ENCODE results near the gene SKOR1. TPM values are rescaled to one million over a fixed set of nuclear protein-coding genes. Genes with fewer than 3 reads are reported as not detected.

The SKOR1 gene
- total and polyA plus RNA-seq, 2 donors (not counting 1 experiment from before 2014, with no cell fraction given): 0.01 to 0.17 TPM

- Histone ChIP-seq H3K9ac (ENCODE audit: insufficient read depth, low read length) (no peak overlapping the region), H3K27me3 (ENCODE audit: control insufficient read depth, insufficient read depth, low read length) (peaks cover 6% of the 10 kb centered on the region), H2AFZ (ENCODE audit: low read length) (no peak overlapping the region), H3K4me3 (replicated peaks in 1 of 4; ENCODE audit: control extremely low read depth in 1 of 4, insufficient read depth in 1 of 4, low read depth in 3 of 4, low read length in 4 of 4) (no peak overlapping the region), H3K79me2 (ENCODE audit: control insufficient read depth, insufficient read depth, low read length) (no peaks in the 10 kb centered on the region), H3K4me2 (ENCODE audit: extremely low read depth, insufficient read depth, low read length) (no peak overlapping the region), H4K20me1 (ENCODE audit: control insufficient read depth, extremely low read depth, insufficient read depth, low read length) (no peaks in the 10 kb centered on the region), H3K9me3 (ENCODE audit: control insufficient read depth, insufficient read depth, low read depth, low read length) (no peaks in the 10 kb centered on the region), H3K4me1 (ENCODE audit: control insufficient read depth, extremely low read depth, insufficient read depth, low read length) (no peaks in the 10 kb centered on the region), H3K36me3 (ENCODE audit: control insufficient read depth, insufficient read depth, low read length) (no peaks in the 10 kb centered on the region), H3K27ac (ENCODE audit: insufficient read depth, low read length) (no peak overlapping the region)
- no peak for DNase-seq (ENCODE audit: low read depth in 2 of 2)
- no peak for TF ChIP-seq CTCF (conservative IDR thresholded peaks at IDR 0.05 in 1 of 2, IDR thresholded peaks at IDR 0.05 in 1 of 2; ENCODE audit: low read depth in 1 of 2, low read length in 2 of 2)
- no peak for TF ChIP-seq EZH2 (IDR thresholded peaks at IDR 0.05; ENCODE audit: low read length, missing control alignments)
These were observed 15.4 kb upstream of the SKOR1 start for GRCh38 chr15:67809866-67810265.

GRCh38 chr15:67812241-67812644, 13.1 kb upstream of the SKOR1 start:
- Histone ChIP-seq H3K36me3 (ENCODE audit: control insufficient read depth, insufficient read depth, low read length) (no peaks in the 10 kb centered on the region), H3K27ac (ENCODE audit: insufficient read depth, low read length) (no peak overlapping the region), H3K4me3 (replicated peaks in 1 of 4; ENCODE audit: control extremely low read depth in 1 of 4, insufficient read depth in 1 of 4, low read depth in 3 of 4, low read length in 4 of 4) (no peak overlapping the region), H4K20me1 (ENCODE audit: control insufficient read depth, extremely low read depth, insufficient read depth, low read length) (no peaks in the 10 kb centered on the region), H2AFZ (ENCODE audit: low read length) (no peak overlapping the region), H3K4me1 (ENCODE audit: control insufficient read depth, extremely low read depth, insufficient read depth, low read length) (no peaks in the 10 kb centered on the region), H3K9me3 (ENCODE audit: control insufficient read depth, insufficient read depth, low read depth, low read length) (no peaks in the 10 kb centered on the region), H3K79me2 (ENCODE audit: control insufficient read depth, insufficient read depth, low read length) (no peaks in the 10 kb centered on the region), H3K9ac (ENCODE audit: insufficient read depth, low read length) (no peak overlapping the region), H3K4me2 (ENCODE audit: extremely low read depth, insufficient read depth, low read length) (no peak overlapping the region), H3K27me3 (ENCODE audit: control insufficient read depth, insufficient read depth, low read length) (peaks cover 6% of the 10 kb centered on the region)
- no peak for DNase-seq (ENCODE audit: low read depth in 2 of 2)
- TF ChIP-seq EZH2 (IDR thresholded peaks at IDR 0.05; ENCODE audit: low read length, missing control alignments) (no peak), CTCF (conservative IDR thresholded peaks at IDR 0.05 in 1 of 2, IDR thresholded peaks at IDR 0.05 in 1 of 2; ENCODE audit: low read depth in 1 of 2, low read length in 2 of 2) (no peak)

GRCh38 chr15:67813104-67813634, 12.1 kb upstream of the SKOR1 start:
- Histone ChIP-seq H3K27me3 (ENCODE audit: control insufficient read depth, insufficient read depth, low read length) (peaks cover 9% of the 10 kb centered on the region), H4K20me1 (ENCODE audit: control insufficient read depth, extremely low read depth, insufficient read depth, low read length) (no peaks in the 10 kb centered on the region), H3K9me3 (ENCODE audit: control insufficient read depth, insufficient read depth, low read depth, low read length) (no peaks in the 10 kb centered on the region), H3K4me2 (ENCODE audit: extremely low read depth, insufficient read depth, low read length) (no peak overlapping the region), H2AFZ (ENCODE audit: low read length) (no peak overlapping the region), H3K4me3 (replicated peaks in 1 of 4; ENCODE audit: control extremely low read depth in 1 of 4, insufficient read depth in 1 of 4, low read depth in 3 of 4, low read length in 4 of 4) (no peak overlapping the region), H3K9ac (ENCODE audit: insufficient read depth, low read length) (no peak overlapping the region), H3K4me1 (ENCODE audit: control insufficient read depth, extremely low read depth, insufficient read depth, low read length) (no peaks in the 10 kb centered on the region), H3K79me2 (ENCODE audit: control insufficient read depth, insufficient read depth, low read length) (no peaks in the 10 kb centered on the region), H3K27ac (ENCODE audit: insufficient read depth, low read length) (no peak overlapping the region), H3K36me3 (ENCODE audit: control insufficient read depth, insufficient read depth, low read length) (no peaks in the 10 kb centered on the region)
- no peak for TF ChIP-seq CTCF (conservative IDR thresholded peaks at IDR 0.05 in 1 of 2, IDR thresholded peaks at IDR 0.05 in 1 of 2; ENCODE audit: low read depth in 1 of 2, low read length in 2 of 2)
- TF ChIP-seq EZH2 (IDR thresholded peaks at IDR 0.05; ENCODE audit: low read length, missing control alignments): no peak
- DNase-seq (ENCODE audit: low read depth in 2 of 2): no peak

All from fibroblast of lung (primary cell).